GM23338 (cell line): Measurements from ENCODE around the gene HDAC5.

Experiments
- EZH2 ChIP-seq: fragments of 200-600 bp; sonication (generic); IDR thresholded peaks from one replicate; pipeline ENCODE4 v1.8.0; 2017; ENCODE audit warnings: antibody characterized with exemption, mild to moderate bottlenecking, low read depth; ENCODE audit not compliant: unreplicated experiment
- EZH2phosphoT487 ChIP-seq: fragments of 200-600 bp; sonication (generic); IDR thresholded peaks from one replicate; pipeline ENCODE4 v1.8.1; 2018; ENCODE audit warnings: antibody characterized with exemption; ENCODE audit not compliant: unreplicated experiment
- ZNF114 ChIP-seq: fragments of 250-450 bp; sonication (Bioruptor Pico); IDR thresholded peaks from 2 replicates; pipeline ENCODE4 v1.5.0; 2020; ENCODE audit warnings: mild to moderate bottlenecking, moderate library complexity
- ZNF331 ChIP-seq: fragments of 250-450 bp; sonication (Bioruptor Pico); IDR thresholded peaks from 2 replicates; pipeline ENCODE4 v1.5.0; 2020; ENCODE audit warnings: low read depth, mild to moderate bottlenecking, moderate library complexity
- TF ChIP-seq, protein P1 (sequence below), 2 experiments: fragments of 200-600 bp in 1 of 2; sonication (generic) in 1 of 2; conservative IDR thresholded peaks; 2 replicates each; pipeline versions ENCODE4 v1.5.1 to v1.6.1; 2016 to 2017; ENCODE audit warnings: antibody characterized with exemption in 2 of 2, low read depth in 2 of 2, mild to moderate bottlenecking in 2 of 2, moderate library complexity in 1 of 2

DNA sequence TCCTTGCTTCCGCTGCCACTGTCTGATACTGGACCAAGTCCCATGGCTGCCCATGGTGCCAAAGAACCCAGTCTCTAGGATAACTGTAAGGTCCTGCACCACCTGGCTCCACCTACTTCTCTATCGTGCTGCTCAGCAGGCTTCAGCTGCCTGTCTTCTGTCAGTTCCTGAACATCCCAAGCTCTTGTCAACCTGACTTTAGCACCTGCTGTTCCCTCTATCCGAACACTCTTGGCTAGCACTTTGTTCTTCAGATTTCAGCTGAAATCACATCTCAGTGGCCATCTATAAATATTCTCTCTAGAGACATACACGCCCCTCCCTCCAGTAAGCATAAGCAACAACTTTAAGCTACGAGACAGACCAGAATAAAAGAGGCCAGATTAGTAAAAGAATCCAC, 93.7 kb downstream of the HDAC5 start:
- TF ChIP-seq, protein P1, sequence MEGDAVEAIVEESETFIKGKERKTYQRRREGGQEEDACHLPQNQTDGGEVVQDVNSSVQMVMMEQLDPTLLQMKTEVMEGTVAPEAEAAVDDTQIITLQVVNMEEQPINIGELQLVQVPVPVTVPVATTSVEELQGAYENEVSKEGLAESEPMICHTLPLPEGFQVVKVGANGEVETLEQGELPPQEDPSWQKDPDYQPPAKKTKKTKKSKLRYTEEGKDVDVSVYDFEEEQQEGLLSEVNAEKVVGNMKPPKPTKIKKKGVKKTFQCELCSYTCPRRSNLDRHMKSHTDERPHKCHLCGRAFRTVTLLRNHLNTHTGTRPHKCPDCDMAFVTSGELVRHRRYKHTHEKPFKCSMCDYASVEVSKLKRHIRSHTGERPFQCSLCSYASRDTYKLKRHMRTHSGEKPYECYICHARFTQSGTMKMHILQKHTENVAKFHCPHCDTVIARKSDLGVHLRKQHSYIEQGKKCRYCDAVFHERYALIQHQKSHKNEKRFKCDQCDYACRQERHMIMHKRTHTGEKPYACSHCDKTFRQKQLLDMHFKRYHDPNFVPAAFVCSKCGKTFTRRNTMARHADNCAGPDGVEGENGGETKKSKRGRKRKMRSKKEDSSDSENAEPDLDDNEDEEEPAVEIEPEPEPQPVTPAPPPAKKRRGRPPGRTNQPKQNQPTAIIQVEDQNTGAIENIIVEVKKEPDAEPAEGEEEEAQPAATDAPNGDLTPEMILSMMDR (conservative IDR thresholded peaks at IDR 0.05; ENCODE audit: low read depth in 2 of 2) = no peak
- TF ChIP-seq EZH2 = no peak
- no peak for TF ChIP-seq ZNF331 (CRISPR knock-in tag)
- no peak for TF ChIP-seq ZNF114 (CRISPR knock-in tag)
- TF ChIP-seq EZH2phosphoT487 = no peak
